ENCODE data around the gene MED27. TPM values are rescaled to one million over a fixed set of nuclear protein-coding genes. Genes with fewer than 3 reads are reported as not detected.
"Not testable (repeated sequence)": the region's sequence is repeated elsewhere in the genome, so short reads cannot be mapped to it uniquely, and the experiment has no call there.

MED27 gene
- polyA plus RNA-seq, 1 donor = 13.9 TPM

DNA sequence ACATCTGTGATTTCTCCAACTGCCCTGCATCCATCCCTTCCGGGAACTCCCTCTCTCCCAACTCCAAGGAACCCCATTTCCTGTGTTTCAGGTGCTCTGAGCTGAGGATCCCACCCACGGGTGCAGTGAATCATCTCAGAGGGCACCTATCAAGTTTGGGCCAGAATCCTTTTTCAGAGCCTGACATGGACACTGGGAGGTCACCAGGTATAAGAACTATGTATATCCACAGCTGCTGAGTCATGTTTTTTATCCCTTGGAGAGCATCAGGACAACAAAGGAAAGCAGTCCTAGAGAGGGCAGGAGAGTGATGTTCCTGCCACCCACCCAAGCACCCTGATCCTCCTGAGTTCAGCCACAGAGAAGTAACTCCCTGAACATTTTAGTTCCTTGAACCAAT lies 3.8 kb downstream of the MED27 start:
- no peak for DNase-seq

DNA sequence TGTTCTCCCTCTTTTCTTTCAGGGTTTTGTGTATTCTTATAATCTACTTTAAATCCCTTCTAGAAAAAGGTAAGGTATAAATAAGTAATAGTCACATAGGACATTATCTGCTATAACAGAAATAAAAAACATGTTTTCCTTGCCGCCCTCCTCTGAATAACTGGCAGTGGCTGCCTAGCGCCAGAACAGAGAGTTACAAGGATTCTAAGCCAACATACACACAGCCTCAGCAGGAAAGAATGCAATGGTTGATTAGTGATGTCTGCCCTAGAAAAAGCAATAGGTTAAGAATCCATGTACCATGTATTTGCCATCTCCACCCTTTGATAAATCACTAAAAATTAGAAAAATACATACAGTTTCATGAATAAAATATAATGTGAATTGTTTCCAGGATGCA lies 4.9 kb downstream of the MED27 start:
- no peak for DNase-seq

DNA sequence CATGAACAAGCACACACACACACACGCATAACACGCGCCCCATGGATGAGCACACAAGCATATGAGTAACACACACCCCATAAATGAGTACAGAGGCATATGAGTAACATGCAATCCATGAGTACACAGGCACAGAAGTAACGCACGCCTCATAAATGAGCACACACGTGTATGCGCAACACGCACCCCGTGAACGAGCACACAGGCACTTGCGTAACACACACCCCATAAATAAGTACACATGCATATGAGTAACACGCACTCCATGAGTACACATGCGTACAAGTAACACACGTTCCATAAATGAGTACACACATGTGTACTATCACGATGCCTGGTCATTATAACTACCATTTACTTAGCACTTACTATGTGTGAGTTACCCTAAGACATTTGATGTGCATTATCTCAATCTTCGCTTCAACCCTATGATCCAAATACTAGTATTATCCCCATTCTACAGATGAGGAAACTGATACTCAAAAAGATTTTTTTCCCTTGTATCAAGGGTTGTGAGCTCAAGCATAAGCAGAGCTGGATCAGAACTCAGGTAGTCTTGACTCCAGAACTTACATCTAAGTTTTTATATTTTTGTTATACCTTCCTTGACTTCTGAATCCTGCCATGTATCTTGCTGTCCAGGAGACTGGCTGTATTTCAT lies 7.7 kb downstream of the MED27 start:
- no peak for DNase-seq

DNA sequence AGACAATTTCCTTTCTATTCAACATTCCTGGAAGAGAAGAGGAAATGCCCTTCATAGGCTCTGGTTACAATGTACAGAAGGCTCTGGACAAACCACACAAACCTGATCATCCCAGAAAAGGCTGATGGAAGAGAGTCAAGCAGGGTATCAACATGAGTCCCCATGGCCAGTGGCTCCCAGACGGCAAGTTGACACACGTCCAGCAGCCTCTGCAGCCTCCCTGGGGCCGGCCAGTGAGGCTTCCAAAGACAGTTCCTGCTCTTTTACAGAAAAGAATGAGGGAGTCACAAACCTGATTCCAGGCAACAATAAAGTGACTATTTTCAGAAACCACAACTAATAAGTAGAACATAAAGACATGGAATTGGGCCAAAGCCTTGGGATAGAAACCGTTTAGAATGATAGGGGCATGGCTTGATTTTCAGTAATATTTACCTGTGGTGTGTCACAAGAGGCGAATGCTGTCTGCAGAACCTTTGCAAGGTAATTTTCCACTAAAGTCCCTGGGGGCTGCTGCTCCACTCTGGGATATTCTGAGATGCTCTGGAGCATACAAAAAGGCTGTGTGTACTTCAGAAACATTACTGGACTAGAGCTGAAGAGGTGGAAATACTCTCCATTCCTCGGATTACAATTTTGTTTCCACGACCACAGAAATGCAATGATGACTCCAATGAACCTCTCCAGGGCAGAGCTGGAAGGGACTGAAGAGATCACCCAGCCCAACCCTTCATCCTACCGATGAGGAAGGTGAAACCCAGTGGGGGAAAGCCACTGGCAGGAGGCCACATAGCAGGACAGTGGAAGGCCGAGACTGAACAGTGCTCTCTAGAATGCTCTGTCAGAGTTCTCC lies 10.4 kb downstream of the MED27 start:
- DNase-seq = no peak

DNA sequence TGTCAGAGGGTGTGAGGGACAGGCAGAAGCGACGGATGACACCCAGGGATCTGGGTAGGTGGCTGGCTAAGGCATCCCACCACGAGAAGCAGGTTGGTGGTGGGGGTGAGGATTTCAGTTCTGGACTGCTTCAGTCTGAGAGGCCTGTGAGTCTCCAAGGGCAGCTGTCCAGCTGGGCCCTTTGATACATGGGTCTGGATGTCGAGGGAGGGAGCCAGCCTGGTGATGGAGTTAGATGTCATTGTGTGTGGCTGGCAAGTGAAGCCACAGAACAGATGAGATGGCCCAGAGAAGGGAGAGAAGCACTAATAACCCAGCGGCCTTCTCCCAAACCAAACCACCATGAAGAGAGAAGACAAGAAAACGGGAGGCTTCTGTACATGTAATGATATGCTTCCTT lies 11.1 kb downstream of the MED27 start:
- no peak for DNase-seq

DNA sequence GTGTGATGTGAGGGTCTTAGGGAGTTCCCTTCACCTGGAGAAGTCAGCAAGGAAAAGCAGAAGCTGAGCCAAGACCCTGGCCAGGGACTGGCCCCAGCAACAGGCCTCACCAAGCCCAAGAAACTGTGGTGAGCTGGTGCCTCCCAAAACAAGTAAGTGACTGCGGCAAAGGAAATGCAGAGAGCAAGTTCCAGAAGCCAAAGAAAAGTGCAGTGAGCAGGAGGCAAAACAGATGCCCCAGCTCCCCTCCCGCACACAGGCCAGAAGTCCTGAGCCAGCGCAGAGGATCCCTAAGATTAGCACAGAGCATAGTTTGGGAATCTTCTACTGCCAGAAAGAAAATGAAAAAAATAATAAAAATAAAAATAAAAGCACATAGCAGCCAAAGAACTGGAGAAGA lies 13.2 kb downstream of the MED27 start:
- DNase-seq = no peak

DNA sequence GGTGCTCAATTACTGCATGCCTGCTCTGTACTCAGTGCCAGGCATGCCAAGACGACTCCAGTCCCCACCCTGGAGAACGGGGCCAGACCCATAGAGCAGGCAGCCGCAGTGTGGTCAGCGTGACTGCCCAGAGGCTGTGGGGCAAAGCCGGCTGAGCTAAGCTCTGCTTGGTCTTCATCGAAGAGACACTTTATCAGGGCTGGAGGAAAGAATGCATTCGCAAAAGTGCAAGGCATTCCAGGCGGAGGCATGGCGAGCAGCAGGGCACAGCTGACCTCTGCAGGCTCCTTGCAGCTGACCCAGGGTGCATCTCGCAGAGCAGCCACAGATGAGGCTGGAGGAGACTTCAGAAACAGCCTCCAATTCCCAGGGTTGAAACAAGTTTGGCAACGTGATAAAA lies 13.6 kb downstream of the MED27 start:
- no peak for DNase-seq

DNA sequence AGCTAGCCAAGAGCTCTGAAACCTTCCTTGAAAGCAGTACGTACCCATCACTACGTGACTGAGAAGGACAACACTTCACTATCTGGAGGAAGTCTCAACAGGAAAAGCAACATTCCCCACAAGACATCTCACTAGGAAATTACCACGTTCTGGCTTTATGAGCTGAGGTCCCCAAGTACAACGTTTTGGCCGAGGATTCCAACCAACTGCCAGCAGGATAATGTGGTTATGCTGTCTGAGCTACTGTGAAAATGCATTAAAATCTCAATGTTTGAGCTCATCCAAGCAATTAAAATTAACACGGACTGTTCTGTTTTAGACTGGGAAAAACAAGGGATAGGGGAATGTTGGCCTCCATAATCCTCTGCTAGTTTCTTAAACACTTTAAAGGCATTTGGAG lies 16.4 kb downstream of the MED27 start:
- DNase-seq = no peak

DNA sequence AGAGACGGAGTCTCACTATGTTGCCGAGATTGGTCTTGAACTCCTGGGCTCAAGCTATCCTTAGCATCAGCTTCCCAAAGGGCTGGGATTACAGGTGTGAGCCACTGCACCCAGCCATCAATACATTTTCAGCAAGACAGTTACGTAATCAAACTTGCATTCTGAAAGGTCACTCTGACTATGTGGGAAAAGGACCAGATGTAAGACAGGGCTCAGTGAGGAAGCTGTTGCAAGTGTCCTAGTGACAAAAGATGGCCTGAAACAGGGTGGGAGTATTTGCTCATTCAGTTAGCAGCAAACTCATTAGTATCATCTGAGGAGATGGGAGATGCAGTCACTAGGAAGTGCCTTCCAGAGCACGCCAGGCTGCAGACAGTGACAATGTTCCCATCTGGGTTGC lies 16.9 kb downstream of the MED27 start:
- DNase-seq = no peak

DNA sequence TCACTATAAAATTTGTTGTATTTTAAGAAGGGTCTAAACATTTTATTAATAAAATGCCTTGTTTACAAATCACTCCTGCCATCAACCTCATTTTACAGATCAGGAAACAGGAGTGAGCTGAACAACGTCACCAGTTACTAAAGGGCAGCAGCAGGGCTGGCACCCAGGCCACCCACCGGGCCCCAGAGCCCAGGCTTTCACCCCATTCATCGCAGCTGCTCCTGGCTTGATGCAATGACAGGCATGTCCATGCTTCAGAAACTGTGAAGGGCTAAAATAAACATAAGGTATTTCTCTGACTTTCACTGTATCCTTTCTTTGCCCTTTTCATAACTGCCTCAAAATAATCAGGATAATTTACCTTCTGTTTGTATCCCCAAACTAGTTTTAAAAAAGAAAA lies 18.1 kb downstream of the MED27 start:
- no peak for DNase-seq

DNA sequence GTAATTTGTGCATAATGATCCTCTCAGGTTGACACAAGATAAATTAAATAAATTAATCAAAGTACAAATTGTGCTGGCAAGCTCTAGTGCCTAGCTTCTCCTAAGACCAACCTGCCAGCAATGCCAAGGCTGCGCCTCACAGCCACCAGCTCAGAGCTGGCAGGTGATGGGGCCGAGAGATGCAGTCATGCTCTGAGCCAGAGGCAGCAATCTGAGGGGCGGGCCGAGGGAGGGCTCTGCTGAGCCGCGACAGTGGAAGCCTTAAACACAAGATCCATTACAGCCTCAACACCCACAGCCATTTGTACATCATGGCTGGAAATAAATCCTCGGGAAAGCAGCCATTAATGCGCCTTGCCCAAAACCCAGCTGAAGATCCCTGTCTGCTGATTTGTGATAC lies 20.3 kb downstream of the MED27 start:
- DNase-seq = no peak

DNA sequence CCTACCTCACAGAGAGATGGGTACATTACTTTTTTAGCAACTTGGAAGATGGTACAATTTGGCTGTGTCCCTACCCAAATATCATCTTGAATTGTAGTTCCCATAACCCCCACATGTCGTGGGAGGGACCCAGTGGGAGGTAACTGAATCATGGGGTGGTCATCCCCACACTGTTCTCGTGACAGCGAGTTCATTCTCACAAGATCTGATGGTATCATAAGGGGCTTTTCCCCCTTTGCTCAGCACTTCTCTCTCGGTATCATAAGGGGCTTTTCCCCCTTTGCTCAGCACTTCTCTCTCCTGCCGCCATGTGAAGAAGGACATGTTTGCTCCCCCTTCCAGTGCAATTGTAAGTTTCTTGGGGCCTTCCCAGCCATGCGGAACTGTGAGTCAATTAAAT lies 21.4 kb downstream of the MED27 start:
- DNase-seq = not testable (repeated sequence)

DNA sequence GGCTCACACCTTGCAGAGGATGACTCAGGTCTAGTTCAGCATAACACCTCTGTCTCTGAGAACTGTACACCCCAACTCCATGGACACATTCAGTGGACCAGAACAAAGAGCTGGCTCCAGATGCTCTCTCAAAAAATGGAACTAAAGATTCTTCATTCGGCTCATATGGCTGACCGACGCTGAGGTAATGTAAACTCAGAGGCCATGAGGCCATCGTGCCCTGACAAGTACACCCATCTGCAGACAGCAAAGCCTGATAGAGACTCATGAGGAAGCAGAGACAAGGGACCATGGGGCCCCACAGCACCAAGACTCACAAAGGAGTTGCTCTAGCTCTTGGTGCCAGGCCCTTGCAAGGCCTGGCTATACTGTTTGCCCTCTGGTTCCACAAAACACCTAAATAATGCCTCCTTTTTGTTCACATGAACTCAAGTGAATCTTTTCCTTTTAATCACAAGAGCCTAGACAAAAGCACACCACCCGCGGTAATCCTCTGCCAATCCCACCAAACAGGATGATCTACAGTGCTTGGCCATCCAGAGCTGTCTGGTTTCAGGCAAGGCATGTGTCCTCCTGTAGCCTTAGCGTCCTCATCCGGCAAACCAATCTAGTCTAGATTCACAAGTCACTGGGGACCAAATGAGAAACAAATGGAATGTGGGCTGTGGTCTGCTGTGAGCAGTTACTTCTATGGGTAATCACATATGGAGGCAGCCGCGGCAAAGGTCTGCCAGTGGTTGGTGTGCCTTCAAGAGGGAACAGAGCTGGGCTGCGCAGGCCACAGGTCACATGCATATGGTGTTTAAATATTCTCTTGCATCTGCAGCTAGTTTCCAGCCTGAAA lies 22.7 kb downstream of the MED27 start:
- no peak for DNase-seq

DNA sequence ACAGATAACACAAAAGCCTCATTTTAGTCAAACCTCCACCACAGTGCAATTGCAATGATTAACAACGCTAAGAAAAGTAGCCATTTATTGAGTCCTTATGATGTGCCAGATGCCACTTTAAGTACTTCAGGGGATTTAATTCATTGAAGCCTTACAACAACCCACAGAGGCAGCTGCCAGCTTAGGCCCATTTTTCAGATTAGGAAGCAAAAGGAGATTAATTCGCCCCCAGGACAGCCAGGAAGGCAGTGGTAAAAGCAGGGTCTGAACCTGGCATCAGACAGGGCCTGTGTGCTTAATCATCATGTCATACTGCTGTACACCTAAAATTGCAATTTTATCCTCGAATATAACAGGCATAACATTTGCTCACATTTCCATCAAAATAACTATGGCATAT lies 23.9 kb downstream of the MED27 start:
- no peak for DNase-seq

DNA sequence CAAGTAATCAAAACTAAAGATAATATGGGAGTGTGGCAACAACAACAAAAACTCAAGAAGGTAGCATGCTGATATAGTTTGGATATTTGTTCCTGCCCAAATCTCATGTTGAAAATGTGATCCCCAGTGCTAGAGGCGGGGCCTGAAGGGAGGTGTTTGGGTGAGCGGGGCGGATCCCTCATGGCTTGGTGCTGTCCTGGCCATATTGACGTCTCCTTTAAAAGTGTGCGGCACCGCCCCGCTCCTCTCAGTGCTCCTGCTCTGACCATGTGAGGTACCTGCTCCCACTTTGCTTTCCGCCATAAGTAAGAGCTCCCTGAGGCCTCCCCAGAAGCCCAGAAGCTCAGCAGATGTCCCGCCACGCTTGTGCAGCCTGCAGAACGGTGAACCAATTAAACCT lies 25.6 kb downstream of the MED27 start:
- DNase-seq = no peak

DNA sequence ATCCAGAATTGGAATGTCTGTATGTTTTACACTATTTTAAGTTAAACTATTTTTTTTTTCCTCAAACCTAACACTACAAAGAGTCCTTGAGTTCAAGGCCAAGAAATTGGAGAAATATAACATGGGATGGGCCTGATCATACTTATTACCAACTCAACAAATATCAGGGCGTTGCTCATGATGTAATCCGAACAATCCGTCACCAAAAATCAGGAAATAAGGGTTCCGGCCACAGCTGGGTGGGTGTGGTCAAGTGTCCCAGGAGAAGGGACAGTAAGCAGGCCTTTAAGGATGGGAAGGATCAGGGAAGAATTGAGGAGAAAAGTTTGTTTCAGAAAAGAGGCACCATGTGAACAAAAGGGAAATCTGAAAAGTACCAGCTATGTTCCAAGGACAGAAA lies 29.8 kb downstream of the MED27 start:
- no peak for DNase-seq

DNA sequence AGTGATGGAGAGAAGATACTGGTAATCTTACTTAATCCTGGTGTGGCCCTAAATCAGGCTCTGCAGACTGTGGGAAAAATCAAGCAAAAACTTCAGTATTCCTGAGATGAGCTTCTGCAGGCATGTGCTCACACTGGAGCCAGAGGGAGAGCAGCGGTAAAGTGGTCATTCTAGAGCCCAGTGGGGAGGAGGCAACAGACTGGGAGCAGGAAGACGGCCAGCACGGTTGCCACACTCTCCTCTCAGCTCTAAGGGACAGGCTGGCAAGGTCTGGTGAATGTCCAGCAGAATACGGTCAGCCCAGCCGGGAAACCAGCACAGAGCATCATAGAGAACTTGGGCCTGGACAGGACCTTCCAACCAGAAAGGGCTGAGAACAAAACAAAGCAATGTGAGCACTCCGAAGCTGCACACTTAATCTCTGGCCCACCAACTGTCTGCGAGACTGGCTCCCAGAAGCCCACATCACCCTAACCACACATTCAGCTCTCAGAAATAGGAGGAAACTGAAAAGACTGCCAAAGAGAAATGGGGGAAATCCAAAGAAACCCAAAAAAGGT lies 30.3 kb downstream of the MED27 start:
- DNase-seq = no peak

DNA sequence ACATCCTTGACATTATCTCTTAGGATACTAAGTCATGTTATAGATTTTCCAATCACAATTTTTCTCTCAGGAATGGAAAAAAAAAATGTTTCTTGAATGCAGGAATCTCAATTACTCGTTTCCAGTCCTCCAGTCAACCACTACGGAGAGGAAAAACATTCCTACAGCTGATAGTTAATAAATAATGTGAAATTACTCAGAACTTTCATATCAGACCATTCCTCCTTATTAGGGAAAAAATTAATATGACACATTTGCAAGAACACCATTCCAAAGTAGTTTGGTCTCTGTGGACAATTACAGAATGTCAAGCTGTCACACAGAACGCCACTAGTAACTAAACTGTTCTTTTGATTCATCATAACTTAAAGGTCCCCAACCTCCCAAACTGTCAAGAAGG lies 31.5 kb downstream of the MED27 start:
- DNase-seq = no peak

DNA sequence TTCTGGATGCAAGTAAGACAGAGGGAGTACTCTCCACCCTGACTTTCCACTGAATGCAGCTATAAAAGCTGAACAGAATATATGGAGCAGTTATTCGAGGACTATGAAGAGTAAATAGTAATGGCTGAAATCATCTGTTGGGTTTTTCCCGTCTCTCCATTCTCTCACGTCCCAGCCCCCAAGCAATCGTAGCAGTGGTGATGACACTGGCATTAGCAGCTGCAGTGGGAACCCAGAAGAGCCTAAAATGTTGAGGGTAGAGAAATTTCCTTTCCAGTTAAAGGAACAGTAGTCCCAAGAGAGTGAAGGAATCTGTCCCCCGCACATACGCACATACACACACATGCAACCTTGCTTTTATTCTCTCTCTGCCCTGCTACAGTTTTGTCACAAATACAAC lies 33.2 kb downstream of the MED27 start:
- no peak for DNase-seq

DNA sequence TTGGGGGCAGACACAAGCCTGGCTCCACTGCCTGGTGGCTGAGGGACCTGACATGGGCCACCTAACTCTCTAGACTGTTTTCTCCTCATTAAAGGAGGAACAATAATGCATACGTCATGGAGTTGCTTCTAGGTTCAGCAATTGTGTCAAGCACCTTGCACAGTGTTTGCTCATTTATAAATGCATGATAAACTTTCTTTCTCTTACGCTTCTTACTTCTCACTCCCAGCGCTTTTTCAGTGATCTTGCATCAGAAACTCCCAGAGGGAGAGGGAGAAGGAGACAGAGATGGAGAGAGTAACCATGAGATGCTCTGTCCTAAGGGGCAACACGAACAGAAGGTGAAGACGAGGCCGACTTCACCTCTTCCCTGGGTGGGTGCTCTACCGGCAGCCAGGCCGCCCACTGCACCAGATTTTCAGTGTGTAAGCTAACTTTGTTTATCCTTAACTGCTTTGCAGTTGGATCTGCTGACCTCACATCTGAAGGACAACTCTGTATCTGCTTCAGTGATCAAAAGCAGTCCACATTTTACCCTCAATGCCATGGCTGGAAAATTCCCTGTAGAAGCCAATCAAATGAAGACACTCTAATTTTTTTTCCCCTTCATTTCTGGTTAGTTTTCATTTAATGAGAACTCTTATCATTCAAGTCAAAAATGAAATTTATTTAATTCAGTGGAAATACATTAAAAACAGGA lies 35.3 kb downstream of the MED27 start:
- DNase-seq = no peak

DNA sequence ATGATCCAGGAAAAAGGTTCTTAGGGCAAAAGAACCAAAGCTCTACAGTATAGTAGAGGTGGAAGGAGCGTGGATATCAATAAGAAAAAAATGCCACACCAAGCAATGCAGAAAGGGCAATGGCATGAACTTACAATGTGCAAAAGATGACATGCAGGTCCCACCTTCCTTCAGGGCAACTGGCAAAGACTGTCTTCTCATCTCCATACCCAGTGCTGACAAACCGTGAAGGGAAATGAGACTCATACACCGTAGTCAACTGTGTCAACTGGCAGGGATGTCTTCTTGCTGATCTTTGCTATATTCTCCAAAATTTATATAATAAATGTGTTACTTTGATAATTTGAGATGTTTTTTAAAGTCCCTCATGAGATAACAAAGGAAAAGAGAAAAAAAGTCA lies 36.0 kb downstream of the MED27 start:
- DNase-seq = no peak

DNA sequence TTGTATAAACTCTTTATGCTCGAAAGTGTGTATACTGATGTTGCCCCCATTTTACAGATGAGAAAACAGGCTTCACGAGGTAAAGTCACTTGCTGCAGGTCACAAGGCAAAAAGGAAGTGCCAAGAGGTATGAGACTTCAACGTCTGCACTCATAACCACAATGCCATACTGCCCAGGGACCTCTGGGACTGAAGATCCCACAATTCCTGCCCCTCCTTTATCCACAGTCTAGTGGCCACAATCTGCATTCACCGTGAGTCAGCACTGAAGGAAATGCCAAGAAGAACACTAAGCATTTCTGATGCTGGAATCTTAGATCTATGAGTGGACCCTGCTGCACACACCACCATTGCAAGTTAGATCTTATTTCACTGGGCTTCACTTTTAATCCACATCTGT lies 37.3 kb downstream of the MED27 start:
- DNase-seq = no peak

DNA sequence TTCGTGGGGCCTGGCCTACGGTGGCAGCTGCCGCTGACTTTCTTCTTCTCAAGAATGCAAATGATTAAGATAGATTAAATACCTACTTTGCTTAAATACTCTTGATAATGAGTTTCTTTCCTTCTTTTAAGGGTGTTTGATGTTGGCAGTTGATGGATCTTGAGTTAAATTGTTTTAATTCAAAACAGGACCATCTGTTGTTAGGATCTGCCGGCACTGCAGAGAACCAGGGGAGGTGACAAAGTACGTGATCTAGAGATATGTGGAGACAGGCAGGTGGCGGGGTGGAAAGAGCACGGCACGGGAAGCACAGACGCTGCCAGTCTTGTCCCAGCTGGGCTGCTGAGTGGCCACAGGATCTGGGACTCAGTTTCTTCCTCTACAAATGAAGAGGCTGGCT lies 37.9 kb downstream of the MED27 start:
- DNase-seq = no peak

All from hindlimb muscle (tissue), 1 donor.